ENCODE data around the gene TRPC6. TPM values are rescaled to one million over a fixed set of nuclear protein-coding genes. Genes with fewer than 3 reads are reported as not detected.

The TRPC6 gene
- total RNA-seq, 1 experiment from 2014 or later, result not detected

GRCh38 chr11:101446726-101447125 lies 137.1 kb downstream of the TRPC6 start:
- POLR2A ChIA-PET, result interaction anchor here (0.6 kb wide), 1 partner anchor 282 kb away, joined by 4 read pairs; no protein-coding TSS in a partner anchor
- no peak for TF ChIP-seq CTCF (IDR thresholded peaks at IDR 0.05; ENCODE audit: unreplicated experiment)
- H3K9me3 Mint-ChIP-seq (ENCODE audit: unreplicated experiment), result no peaks in the 10 kb centered on the region
- intact Hi-C loops (cut with micrococcal nuclease), result no loop called here
- no peaks in the 10 kb centered on the region for H3K36me3 Mint-ChIP-seq (ENCODE audit: insufficient read depth, unreplicated experiment)
- no peak for DNase-seq (ENCODE audit: unreplicated experiment)
- peak overlapping the region; percentile 87 for H3K27ac Mint-ChIP-seq (ENCODE audit: low read depth, unreplicated experiment)
- CTCF ChIA-PET, result interaction anchor here (0.8 to 3.7 kb wide), 5 partner anchors 9 to 412 kb away, joined by 3 to 16 read pairs (median 11); no protein-coding TSS in a partner anchor
- peaks cover 17% of the 10 kb centered on the region for H3K4me1 Mint-ChIP-seq (ENCODE audit: insufficient read depth, unreplicated experiment)
- H3K27me3 Mint-ChIP-seq (ENCODE audit: insufficient read depth, unreplicated experiment), result no peaks in the 10 kb centered on the region
- no TSS peak for BruUV-seq (replicated peaks)
- H3K4me3 Mint-ChIP-seq (ENCODE audit: unreplicated experiment), result no peak overlapping the region

DNA sequence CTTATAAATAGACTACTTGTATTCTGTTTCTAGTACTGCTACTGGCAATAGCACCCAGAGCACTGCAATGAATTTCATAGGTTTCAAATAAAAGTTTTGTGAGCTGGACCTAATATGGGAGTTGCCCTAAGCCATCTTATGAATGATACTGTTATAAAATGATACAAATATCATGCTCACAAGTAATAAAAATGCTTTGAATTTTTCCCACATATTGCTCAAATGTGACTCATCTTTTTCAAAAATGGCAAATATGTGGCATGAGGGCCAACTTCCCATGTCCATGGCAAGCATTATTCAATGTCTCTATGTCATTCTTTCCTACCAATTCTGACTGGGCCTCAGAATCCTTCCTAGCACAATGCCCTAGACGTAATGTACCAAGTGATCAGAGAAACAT lies 137.6 kb downstream of the TRPC6 start:
- ChIA-PET POLR2A (no interaction called here), CTCF (interaction anchor here (0.5 to 3.7 kb wide), 7 partner anchors 9 to 466 kb away, joined by 3 to 15 read pairs (median 4); no protein-coding TSS in a partner anchor)
- no peaks in the 10 kb centered on the region for H3K27me3 Mint-ChIP-seq (ENCODE audit: insufficient read depth, unreplicated experiment)
- peaks cover 17% of the 10 kb centered on the region for H3K4me1 Mint-ChIP-seq (ENCODE audit: insufficient read depth, unreplicated experiment)
- no peaks in the 10 kb centered on the region for H3K36me3 Mint-ChIP-seq (ENCODE audit: insufficient read depth, unreplicated experiment)
- DNase-seq (ENCODE audit: unreplicated experiment), result peak; percentile 58
- no peaks in the 10 kb centered on the region for H3K9me3 Mint-ChIP-seq (ENCODE audit: unreplicated experiment)
- peak overlapping the region; percentile 87 for H3K27ac Mint-ChIP-seq (ENCODE audit: low read depth, unreplicated experiment)
- H3K4me3 Mint-ChIP-seq (ENCODE audit: unreplicated experiment), result no peak overlapping the region
- no TSS peak for BruUV-seq (replicated peaks)
- intact Hi-C loops (cut with micrococcal nuclease), result no loop called here
- no peak for TF ChIP-seq CTCF (IDR thresholded peaks at IDR 0.05; ENCODE audit: unreplicated experiment)

DNA sequence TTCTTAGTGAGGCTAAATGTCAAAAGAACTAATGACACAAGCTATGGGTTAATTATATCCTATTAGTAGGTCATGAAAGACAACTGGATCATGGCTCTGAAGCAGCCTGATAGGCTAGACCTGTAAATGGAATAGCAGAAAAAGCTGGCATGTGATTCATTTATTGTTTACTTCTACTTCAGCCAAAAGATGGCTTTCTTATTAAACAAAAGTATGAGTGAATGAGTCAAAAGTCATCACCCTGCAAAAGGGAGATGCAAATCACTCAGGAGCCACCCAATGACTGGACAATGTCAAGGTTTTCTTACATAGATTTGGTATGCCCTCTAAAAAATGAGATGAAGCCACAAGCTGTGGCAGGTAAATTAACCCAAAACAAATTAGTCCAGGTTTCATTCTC lies 138.0 kb downstream of the TRPC6 start:
- Mint-ChIP-seq H3K36me3 (ENCODE audit: insufficient read depth, unreplicated experiment) (no peaks in the 10 kb centered on the region), H3K27me3 (ENCODE audit: insufficient read depth, unreplicated experiment) (no peaks in the 10 kb centered on the region), H3K27ac (ENCODE audit: low read depth, unreplicated experiment) (no peak overlapping the region), H3K9me3 (ENCODE audit: unreplicated experiment) (no peaks in the 10 kb centered on the region), H3K4me1 (ENCODE audit: insufficient read depth, unreplicated experiment) (peaks cover 17% of the 10 kb centered on the region), H3K4me3 (ENCODE audit: unreplicated experiment) (no peak overlapping the region)
- intact Hi-C loops (cut with micrococcal nuclease), result no loop called here
- no peak for DNase-seq (ENCODE audit: unreplicated experiment)
- no TSS peak for BruUV-seq (replicated peaks)
- POLR2A ChIA-PET, result no interaction called here
- CTCF ChIA-PET, result interaction anchor here (0.5 to 3.7 kb wide), 8 partner anchors 8 to 465 kb away, joined by 3 to 15 read pairs (median 4); no protein-coding TSS in a partner anchor
- TF ChIP-seq CTCF (IDR thresholded peaks at IDR 0.05; ENCODE audit: unreplicated experiment), result no peak

DNA sequence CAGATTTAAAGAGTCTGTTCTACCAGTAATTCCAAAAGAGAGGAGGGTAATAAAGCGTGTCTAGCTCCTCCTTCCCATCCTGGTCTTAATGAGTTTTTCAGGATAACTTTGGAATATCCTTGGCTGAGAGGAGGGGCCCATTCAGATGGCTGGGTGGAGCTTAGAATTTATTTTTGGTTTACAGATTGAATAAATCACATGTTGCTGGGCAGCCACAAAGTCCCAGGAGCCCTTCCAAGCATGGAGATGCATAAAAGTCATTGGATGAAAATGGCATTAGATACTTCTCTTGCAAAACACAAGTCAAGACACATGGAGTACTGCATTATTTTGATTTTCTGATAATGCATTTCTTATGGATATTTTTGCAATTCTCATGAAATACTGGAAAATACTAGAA lies 139.0 kb downstream of the TRPC6 start:
- H3K27ac Mint-ChIP-seq (ENCODE audit: low read depth, unreplicated experiment), result no peak overlapping the region

More for the DNA sequence above, 139.0 kb downstream of the TRPC6 start:
- H3K9me3 Mint-ChIP-seq (ENCODE audit: unreplicated experiment), result no peaks in the 10 kb centered on the region
- no peak for DNase-seq (ENCODE audit: unreplicated experiment)
- H3K4me3 Mint-ChIP-seq (ENCODE audit: unreplicated experiment), result no peak overlapping the region
- no peaks in the 10 kb centered on the region for H3K36me3 Mint-ChIP-seq (ENCODE audit: insufficient read depth, unreplicated experiment)
- no peaks in the 10 kb centered on the region for H3K27me3 Mint-ChIP-seq (ENCODE audit: insufficient read depth, unreplicated experiment)
- POLR2A ChIA-PET, result interaction anchor here (0.6 kb wide), 1 partner anchor 53 kb away, joined by 3 read pairs; no protein-coding TSS in a partner anchor
- no peak for TF ChIP-seq CTCF (IDR thresholded peaks at IDR 0.05; ENCODE audit: unreplicated experiment)
- intact Hi-C loops (cut with micrococcal nuclease), result no loop called here
- no TSS peak for BruUV-seq (replicated peaks)
- CTCF ChIA-PET, result interaction anchor here (0.6 to 2.5 kb wide), 5 partner anchors 9 to 464 kb away, joined by 3 to 12 read pairs (median 6); no protein-coding TSS in a partner anchor
- peaks cover 17% of the 10 kb centered on the region for H3K4me1 Mint-ChIP-seq (ENCODE audit: insufficient read depth, unreplicated experiment)
